Measurements from ENCODE around the gene KCNQ1. TPM values are rescaled to one million over a fixed set of nuclear protein-coding genes. Genes with fewer than 3 reads are reported as not detected.

The KCNQ1 gene
- total RNA-seq, 2 donors from 2014 or later = 4.4 to 25.3 TPM

- no peak overlapping the region for H3K27ac ChIP-seq
Measured at GRCh38 chr11:2841411-2842190, 396.8 kb downstream of the KCNQ1 start.

GRCh38 chr11:2842876-2843275 is 398.1 kb downstream of the KCNQ1 start:
- DNase-seq (ENCODE audit: low spot score) (no peak), ATAC-seq (ENCODE audit: insufficient number of reproducible peaks, low FRiP score, low read depth) (no peak)
- Histone ChIP-seq H3K27ac (no peak overlapping the region), H3K4me3 (no peak overlapping the region), H3K36me3 (no peaks in the 10 kb centered on the region), H3K4me1 (ENCODE audit: control insufficient read depth in 1 of 2, low read depth in 2 of 2) (no peaks in the 10 kb centered on the region), H3K27me3 (replicated peaks; ENCODE audit: insufficient read depth) (no peaks in the 10 kb centered on the region), H3K9me3 (no peaks in the 10 kb centered on the region)
- no peak for TF ChIP-seq CTCF (IDR thresholded peaks at IDR 0.05)

More at GRCh38 chr11:2841411-2842190, 396.8 kb downstream of the KCNQ1 start:
- Histone ChIP-seq H3K36me3 (no peaks in the 10 kb centered on the region), H3K4me3 (no peak overlapping the region), H3K4me1 (ENCODE audit: control insufficient read depth in 1 of 2, low read depth in 2 of 2) (no peaks in the 10 kb centered on the region), H3K9me3 (no peaks in the 10 kb centered on the region), H3K27me3 (replicated peaks; ENCODE audit: insufficient read depth) (no peaks in the 10 kb centered on the region)
- ATAC-seq (ENCODE audit: insufficient number of reproducible peaks, low FRiP score, low read depth) (no peak), DNase-seq (ENCODE audit: low spot score) (no peak)
- TF ChIP-seq CTCF (IDR thresholded peaks at IDR 0.05) = no peak

GRCh38 chr11:2843551-2843950 is 398.7 kb downstream of the KCNQ1 start:
- H3K27ac ChIP-seq = no peak overlapping the region
- no peaks in the 10 kb centered on the region for H3K4me1 ChIP-seq (ENCODE audit: control insufficient read depth in 1 of 2, low read depth in 2 of 2)
- no peaks in the 10 kb centered on the region for H3K36me3 ChIP-seq
- H3K4me3 ChIP-seq = no peak overlapping the region
- DNase-seq (ENCODE audit: low spot score) (no peak), ATAC-seq (ENCODE audit: insufficient number of reproducible peaks, low FRiP score, low read depth) (no peak)
- H3K27me3 ChIP-seq (replicated peaks; ENCODE audit: insufficient read depth) = no peaks in the 10 kb centered on the region
- no peak for TF ChIP-seq CTCF (IDR thresholded peaks at IDR 0.05)
- no peaks in the 10 kb centered on the region for H3K9me3 ChIP-seq

- H3K9me3 ChIP-seq = no peaks in the 10 kb centered on the region
- no peaks in the 10 kb centered on the region for H3K27me3 ChIP-seq (replicated peaks; ENCODE audit: insufficient read depth)
- DNase-seq (ENCODE audit: low spot score) (no peak), ATAC-seq (ENCODE audit: insufficient number of reproducible peaks, low FRiP score, low read depth) (no peak)
- H3K36me3 ChIP-seq = no peaks in the 10 kb centered on the region
- H3K27ac ChIP-seq = no peak overlapping the region
- no peak for TF ChIP-seq CTCF (IDR thresholded peaks at IDR 0.05)
- H3K4me3 ChIP-seq = no peak overlapping the region
- H3K4me1 ChIP-seq (ENCODE audit: control insufficient read depth in 1 of 2, low read depth in 2 of 2) = no peaks in the 10 kb centered on the region
Measured at GRCh38 chr11:2844116-2844842, 399.5 kb downstream of the KCNQ1 start.

GRCh38 chr11:2844996-2845395 is 400.2 kb downstream of the KCNQ1 start:
- Histone ChIP-seq H3K4me3 (no peak overlapping the region), H3K4me1 (ENCODE audit: control insufficient read depth in 1 of 2, low read depth in 2 of 2) (no peaks in the 10 kb centered on the region), H3K27ac (no peak overlapping the region), H3K9me3 (no peaks in the 10 kb centered on the region), H3K27me3 (replicated peaks; ENCODE audit: insufficient read depth) (no peaks in the 10 kb centered on the region), H3K36me3 (no peaks in the 10 kb centered on the region)
- TF ChIP-seq CTCF (IDR thresholded peaks at IDR 0.05) = no peak
- no peak for ATAC-seq (ENCODE audit: insufficient number of reproducible peaks, low FRiP score, low read depth)
- no peak for DNase-seq (ENCODE audit: low spot score)
